ENCODE data around the gene RAPGEFL1. TPM values are rescaled to one million over a fixed set of nuclear protein-coding genes. Genes with fewer than 3 reads are reported as not detected.

Gene RAPGEFL1
- total RNA-seq, 1 donor: 2.2 TPM

DNA sequence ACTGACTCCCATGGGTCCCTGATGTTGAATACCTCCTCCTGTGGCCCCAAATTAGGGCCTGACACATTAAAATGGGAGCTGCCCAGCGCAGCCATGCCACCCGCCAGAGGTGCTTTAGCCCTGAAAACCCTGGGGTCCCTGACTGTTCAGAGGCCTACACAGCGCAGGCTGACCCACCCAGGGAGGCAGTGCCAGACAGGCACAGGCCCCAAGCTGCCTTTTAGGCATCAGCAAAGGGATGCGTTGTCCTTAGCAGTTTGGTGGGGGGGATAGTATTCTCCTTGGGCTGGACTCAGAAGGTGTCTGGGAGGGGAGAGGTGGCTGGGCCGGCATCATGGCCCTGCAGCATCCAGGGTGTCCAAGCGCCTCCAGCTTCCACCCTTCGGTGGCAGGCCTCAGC lies 1.4 kb downstream of the RAPGEFL1 start:
- H3K4me3 ChIP-seq (ENCODE audit: low read depth, low read length): no peak overlapping the region
- TF ChIP-seq, protein P1, sequence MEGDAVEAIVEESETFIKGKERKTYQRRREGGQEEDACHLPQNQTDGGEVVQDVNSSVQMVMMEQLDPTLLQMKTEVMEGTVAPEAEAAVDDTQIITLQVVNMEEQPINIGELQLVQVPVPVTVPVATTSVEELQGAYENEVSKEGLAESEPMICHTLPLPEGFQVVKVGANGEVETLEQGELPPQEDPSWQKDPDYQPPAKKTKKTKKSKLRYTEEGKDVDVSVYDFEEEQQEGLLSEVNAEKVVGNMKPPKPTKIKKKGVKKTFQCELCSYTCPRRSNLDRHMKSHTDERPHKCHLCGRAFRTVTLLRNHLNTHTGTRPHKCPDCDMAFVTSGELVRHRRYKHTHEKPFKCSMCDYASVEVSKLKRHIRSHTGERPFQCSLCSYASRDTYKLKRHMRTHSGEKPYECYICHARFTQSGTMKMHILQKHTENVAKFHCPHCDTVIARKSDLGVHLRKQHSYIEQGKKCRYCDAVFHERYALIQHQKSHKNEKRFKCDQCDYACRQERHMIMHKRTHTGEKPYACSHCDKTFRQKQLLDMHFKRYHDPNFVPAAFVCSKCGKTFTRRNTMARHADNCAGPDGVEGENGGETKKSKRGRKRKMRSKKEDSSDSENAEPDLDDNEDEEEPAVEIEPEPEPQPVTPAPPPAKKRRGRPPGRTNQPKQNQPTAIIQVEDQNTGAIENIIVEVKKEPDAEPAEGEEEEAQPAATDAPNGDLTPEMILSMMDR (IDR thresholded peaks at IDR 0.05; ENCODE audit: insufficient read depth, low read depth, low read length): no peak
- DNase-seq (ENCODE audit: low read depth): no peak

DNA sequence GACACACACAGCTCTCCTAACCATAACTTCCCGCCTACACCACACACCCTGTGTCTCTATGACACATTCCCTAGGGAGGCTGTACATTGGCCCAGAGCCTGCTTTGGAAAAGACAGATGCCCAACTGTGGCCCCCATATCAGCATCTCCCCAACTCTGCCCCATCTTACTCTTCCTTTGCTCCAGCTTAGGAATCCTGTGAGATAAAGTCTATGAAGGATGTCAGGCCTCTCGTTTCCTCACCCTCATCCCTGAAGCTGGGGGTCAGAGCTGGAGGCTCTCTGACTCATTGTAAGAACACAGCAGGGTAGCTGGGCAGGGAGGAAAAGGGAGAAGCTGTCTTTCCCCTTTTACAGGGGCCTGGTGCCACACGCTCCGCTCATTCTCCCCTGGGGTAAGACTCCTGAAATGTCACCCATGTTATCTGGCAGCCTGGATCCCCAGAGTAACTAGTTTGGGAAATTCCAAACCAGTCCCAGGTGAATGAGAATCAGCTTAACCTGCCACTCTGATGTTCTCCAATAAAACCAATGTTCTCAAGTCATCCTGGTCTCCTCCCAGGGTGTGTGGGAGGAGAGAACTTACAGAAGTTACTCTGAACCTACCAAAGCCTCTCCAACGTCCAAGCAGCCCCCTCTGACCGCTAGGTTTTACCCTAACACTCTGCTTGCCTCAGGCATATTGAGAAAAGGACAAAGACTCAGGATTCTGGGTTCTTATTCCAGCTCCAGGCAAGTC lies 2.8 kb downstream of the RAPGEFL1 start:
- H3K4me3 ChIP-seq (ENCODE audit: low read depth, low read length): no peak overlapping the region
- TF ChIP-seq, protein P1 (IDR thresholded peaks at IDR 0.05; ENCODE audit: insufficient read depth, low read depth, low read length): no peak
- DNase-seq (ENCODE audit: low read depth): peak; percentile 36

DNA sequence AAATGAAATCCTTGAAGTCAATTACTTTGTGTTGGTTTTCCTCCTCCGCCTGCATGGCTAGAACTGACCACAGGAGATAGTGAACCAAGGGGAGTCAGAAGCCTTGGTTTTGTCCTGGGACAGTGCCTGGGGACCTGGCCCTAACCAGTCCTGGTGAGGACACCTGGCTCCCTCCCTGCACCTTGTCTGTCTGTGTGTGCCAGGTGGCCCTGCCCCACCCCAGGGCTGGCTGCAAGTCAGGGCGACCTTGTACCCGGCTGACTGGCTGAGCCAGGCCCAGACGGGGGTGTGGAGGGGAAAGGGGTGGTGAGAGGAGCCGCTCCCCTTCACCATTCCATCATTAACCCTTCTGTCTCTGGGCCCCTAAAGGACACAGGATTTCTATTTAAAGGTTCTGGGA lies 3.4 kb downstream of the RAPGEFL1 start:
- no peak overlapping the region for H3K4me3 ChIP-seq (ENCODE audit: low read depth, low read length)
- DNase-seq (ENCODE audit: low read depth): no peak
- TF ChIP-seq, protein P1 (IDR thresholded peaks at IDR 0.05; ENCODE audit: insufficient read depth, low read depth, low read length): no peak

DNA sequence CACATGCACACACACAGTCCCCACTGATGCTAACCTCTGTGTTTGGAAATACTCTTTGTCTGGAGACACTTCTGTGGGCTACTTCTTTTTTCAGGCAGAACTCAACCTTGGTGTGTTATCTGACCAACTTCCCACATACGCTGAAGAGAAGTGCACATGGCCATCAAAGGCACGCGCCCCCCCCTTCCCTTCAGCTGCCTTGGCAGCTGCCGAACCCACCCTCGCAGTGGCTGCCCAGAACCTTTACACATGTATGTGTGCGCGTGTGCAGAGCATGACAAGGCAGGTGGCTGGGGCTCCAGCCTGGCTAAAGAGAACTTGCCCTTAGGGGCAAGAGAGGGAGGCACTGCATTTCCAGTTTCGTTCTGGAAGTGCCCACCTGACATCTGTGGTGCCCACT lies 3.9 kb downstream of the RAPGEFL1 start:
- DNase-seq (ENCODE audit: low read depth): no peak
- no peak overlapping the region for H3K4me3 ChIP-seq (ENCODE audit: low read depth, low read length)
- TF ChIP-seq, protein P1 (IDR thresholded peaks at IDR 0.05; ENCODE audit: insufficient read depth, low read depth, low read length): no peak

GRCh38 chr17:40182606-40183005 lies 5.3 kb downstream of the RAPGEFL1 start:
- no peak overlapping the region for H3K4me3 ChIP-seq (ENCODE audit: low read depth, low read length)
- TF ChIP-seq, protein P1 (IDR thresholded peaks at IDR 0.05; ENCODE audit: insufficient read depth, low read depth, low read length): no peak
- no peak for DNase-seq (ENCODE audit: low read depth)

GRCh38 chr17:40187238-40187637 lies 10.0 kb downstream of the RAPGEFL1 start:
- H3K4me3 ChIP-seq (ENCODE audit: low read depth, low read length): no peak overlapping the region
- no peak for DNase-seq (ENCODE audit: low read depth)
- TF ChIP-seq, protein P1 (IDR thresholded peaks at IDR 0.05; ENCODE audit: insufficient read depth, low read depth, low read length): no peak

- H3K4me3 ChIP-seq (ENCODE audit: low read depth, low read length): no peak overlapping the region
These were observed 11.4 kb downstream of the RAPGEFL1 start for GRCh38 chr17:40188694-40189093.

More at GRCh38 chr17:40188694-40189093, 11.4 kb downstream of the RAPGEFL1 start:
- DNase-seq (ENCODE audit: low read depth): no peak
- TF ChIP-seq, protein P1 (IDR thresholded peaks at IDR 0.05; ENCODE audit: insufficient read depth, low read depth, low read length): no peak

Measured in fibroblast of villous mesenchyme (primary cell).